K562 treated with DMSO at 1 percent for 12 hours (cell line): ENCODE measurements around the gene NDUFB1. TPM values are rescaled to one million over a fixed set of nuclear protein-coding genes. Genes with fewer than 3 reads are reported as not detected.

Experiments used
- total RNA-seq: library from RNA; unstranded; fragments of 300-600 nt; gene quantifications from 2 replicates; pipeline ENCODE4 v1.2.3, GENCODE V29; 2022; ENCODE audit not compliant: insufficient read depth

Gene NDUFB1
- 136 and 221 TPM in 2 replicates for total RNA-seq

DNA sequence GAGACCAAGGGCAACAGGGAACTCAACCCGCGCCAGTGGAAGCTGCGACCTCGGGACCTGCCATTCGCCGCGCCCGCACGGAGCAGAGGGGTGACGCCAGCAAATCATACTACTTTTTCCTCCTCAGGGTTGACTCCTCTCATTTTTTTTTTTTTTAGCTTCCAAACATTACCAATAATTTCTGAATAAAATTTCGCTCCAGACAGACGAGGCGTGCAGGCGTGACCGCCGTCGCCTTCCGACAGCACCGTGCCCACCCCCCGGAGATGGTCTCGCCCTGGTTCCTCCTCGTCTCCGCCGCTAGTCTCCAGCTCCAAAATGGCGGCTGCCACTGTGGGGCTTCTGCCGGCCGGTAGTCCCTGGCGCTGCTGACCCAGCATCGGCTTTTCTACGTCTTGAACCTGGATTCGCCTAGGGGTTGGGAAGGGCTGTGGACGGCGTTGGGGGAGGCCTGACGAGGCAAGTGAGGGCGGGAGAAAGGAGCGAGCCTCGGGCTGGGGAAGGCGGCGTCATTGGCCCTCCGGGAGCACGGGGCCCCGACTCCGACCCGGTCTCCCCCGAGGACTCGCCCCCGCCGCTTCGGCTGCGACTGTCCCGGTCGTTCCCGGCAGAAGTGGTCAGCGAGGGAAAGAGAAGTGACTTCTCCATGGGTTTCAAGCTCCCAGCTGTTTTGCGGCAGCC is at the start of gene NDUFB1, which contains the start of gene CPSF2:
NDUFB1 (minus strand) TSS at position 37 of the 681 bp plus-strand sequence. CDS start 4,069 bp downstream, outside the sequence.
CPSF2 (plus strand) TSS at position 300 of the 681 bp plus-strand sequence. CDS start 9,016 bp downstream, outside the sequence.

DNA sequence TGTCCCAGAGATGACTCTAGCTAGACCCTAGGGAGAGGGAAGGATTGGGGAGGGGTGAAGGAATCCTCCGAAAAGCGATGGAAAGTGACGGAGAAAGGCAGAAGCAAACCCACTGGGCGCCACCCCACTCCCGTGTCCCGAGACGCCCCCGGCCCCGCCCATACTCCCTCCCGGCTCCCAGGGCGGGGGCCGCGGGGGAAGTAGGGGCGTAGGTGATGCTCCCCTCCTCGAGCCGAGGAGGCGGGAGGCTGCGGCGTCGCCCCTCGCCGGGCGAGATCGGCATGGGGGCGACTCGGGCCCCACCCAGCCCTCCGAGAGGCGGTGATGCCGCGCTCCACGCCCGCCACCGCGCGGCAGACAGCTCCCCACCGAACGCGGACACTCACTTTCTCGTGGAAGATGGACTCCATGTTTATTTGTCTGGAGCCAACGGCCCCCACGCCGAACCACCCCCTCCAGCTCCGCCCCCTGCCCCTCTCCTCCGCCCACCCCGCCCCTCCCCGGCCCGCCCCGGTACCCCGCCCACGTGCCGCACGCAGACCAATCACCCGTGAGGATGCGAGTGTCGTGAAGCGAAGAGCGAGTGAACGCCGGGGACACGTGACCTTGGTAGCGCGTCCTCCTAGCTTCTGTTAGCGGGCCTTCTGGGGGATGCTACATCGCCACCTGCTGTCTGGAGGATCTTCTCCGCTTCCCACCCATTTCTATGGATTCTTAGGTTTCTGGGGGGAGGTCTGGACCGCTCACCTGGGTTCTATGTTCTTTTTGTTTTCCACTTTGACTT is 15.2 kb downstream of the NDUFB1 start, which contains the start of gene ATXN3:
ATXN3 (minus strand) TSS at position 440 of the 784 bp plus-strand sequence; CDS start at position 410, 30 bp downstream.

Other genes with a start within 250 kb of the NDUFB1 start
- not detected in 2 replicates for gene FBLN5, start 174.0 kb downstream of the NDUFB1 start, total RNA-seq
- 0.93 and 9.5 TPM in 2 replicates for gene TRIP11, start 81.6 kb downstream of the NDUFB1 start, total RNA-seq
- gene ATXN3, start 15.1 kb downstream of the NDUFB1 start, total RNA-seq, result 1.4 and 14.4 TPM in 2 replicates
- 3.3 and 19.0 TPM in 2 replicates for gene CPSF2, start 263 bp upstream of the NDUFB1 start, total RNA-seq
- gene SLC24A4, start 201.5 kb upstream of the NDUFB1 start, total RNA-seq, result not detected in 2 replicates